ENCODE measurements around the gene CNN2.

DNA sequence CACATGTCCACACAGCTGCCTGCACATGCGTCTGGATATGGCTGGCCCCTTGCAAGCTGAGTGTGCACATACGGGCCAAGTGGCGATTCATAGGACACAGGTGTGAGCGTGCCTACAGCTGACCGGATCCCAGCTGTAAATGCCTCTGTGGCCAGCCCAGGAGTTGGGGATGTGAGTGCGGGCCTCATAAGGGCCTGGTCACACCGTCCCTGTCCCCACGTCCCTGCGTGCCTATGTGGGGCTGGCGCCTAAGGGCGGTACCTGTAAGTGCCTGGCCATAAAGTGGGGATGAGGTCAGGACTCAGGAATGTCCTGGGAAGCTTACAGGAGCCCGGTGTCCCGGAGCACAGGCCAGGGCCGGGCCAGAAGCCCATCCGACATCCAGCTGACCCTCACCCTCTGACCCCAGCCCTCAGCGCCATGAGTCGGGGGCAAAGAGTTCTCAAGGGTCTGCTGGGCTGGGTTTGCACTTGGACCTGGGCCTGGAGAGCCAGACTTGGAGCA lies 39.2 kb downstream of the CNN2 start:
- TF ChIP-seq, protein P1, sequence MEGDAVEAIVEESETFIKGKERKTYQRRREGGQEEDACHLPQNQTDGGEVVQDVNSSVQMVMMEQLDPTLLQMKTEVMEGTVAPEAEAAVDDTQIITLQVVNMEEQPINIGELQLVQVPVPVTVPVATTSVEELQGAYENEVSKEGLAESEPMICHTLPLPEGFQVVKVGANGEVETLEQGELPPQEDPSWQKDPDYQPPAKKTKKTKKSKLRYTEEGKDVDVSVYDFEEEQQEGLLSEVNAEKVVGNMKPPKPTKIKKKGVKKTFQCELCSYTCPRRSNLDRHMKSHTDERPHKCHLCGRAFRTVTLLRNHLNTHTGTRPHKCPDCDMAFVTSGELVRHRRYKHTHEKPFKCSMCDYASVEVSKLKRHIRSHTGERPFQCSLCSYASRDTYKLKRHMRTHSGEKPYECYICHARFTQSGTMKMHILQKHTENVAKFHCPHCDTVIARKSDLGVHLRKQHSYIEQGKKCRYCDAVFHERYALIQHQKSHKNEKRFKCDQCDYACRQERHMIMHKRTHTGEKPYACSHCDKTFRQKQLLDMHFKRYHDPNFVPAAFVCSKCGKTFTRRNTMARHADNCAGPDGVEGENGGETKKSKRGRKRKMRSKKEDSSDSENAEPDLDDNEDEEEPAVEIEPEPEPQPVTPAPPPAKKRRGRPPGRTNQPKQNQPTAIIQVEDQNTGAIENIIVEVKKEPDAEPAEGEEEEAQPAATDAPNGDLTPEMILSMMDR (IDR thresholded peaks at IDR 0.05) = no peak
- TF ChIP-seq POLR2A (IDR thresholded peaks at IDR 0.05) = no peak

Data from thyroid gland (tissue), 4 donors.